ENCODE results near the gene ARHGAP6. TPM values are rescaled to one million over a fixed set of nuclear protein-coding genes. Genes with fewer than 3 reads are reported as not detected.

ARHGAP6 gene
- total RNA-seq, 2 experiments from 2014 or later, result not detected

DNA sequence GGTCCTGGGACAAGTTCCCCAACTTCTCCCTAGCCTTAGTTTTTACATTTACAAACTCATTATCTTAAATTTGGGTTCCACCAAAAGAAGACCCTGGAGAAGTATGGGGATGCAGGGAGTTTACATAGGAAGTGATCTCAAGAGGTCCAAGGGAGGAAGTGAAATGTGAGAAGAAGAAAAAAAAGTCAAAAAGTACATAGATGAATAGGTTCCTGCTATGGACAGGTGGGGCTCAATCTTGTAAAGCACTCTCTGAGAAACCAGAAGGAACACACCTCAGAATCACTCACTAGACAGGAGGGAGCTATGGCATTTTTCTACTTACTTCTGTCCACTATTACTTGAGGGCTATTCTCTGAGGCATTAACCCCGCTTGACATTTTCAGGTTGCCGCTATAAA is 56.6 kb downstream of the ARHGAP6 start:
- ChIA-PET CTCF (no interaction called here), POLR2A (no interaction called here)
- Mint-ChIP-seq H3K27ac (no peak overlapping the region), H3K4me3 (no peak overlapping the region), H3K9me3 (no peaks in the 10 kb centered on the region), H3K27me3 (peaks cover 1% of the 10 kb centered on the region), H3K36me3 (ENCODE audit: low read depth) (no peaks in the 10 kb centered on the region), H3K4me1 (ENCODE audit: low read depth) (no peaks in the 10 kb centered on the region)
- intact Hi-C loops (cut with micrococcal nuclease), result no loop called here
- DNase-seq, result no peak
- TF ChIP-seq, protein P1, sequence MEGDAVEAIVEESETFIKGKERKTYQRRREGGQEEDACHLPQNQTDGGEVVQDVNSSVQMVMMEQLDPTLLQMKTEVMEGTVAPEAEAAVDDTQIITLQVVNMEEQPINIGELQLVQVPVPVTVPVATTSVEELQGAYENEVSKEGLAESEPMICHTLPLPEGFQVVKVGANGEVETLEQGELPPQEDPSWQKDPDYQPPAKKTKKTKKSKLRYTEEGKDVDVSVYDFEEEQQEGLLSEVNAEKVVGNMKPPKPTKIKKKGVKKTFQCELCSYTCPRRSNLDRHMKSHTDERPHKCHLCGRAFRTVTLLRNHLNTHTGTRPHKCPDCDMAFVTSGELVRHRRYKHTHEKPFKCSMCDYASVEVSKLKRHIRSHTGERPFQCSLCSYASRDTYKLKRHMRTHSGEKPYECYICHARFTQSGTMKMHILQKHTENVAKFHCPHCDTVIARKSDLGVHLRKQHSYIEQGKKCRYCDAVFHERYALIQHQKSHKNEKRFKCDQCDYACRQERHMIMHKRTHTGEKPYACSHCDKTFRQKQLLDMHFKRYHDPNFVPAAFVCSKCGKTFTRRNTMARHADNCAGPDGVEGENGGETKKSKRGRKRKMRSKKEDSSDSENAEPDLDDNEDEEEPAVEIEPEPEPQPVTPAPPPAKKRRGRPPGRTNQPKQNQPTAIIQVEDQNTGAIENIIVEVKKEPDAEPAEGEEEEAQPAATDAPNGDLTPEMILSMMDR (IDR thresholded peaks at IDR 0.05), result no peak
- no peak for ATAC-seq

DNA sequence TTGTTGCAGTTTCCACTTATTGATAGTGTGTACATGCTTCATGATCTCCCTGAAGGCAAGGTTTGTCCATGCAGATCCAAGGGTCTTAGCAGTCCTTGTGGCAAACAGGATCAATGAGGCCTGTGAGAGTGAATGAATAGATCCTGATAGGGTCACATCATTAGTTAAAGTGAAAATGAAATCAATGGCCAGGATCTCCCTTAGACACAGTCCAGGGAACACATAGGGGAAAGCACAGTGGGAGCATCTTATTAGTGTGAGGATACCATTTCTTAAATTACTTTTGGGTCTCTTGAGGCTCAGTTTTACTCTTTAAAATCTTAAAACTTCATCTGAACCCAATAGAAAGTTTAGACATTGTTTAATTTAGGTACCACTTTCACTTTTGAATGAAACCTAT is 59.3 kb downstream of the ARHGAP6 start:
- H3K4me3 Mint-ChIP-seq, result no peak overlapping the region
- H3K36me3 Mint-ChIP-seq (ENCODE audit: low read depth), result no peaks in the 10 kb centered on the region
- H3K27ac Mint-ChIP-seq, result no peak overlapping the region
- no peaks in the 10 kb centered on the region for H3K9me3 Mint-ChIP-seq
- H3K4me1 Mint-ChIP-seq (ENCODE audit: low read depth), result no peaks in the 10 kb centered on the region
- ATAC-seq (no peak), DNase-seq (no peak)
- ChIA-PET POLR2A (no interaction called here), CTCF (interaction anchor here (1.1 kb wide), 1 partner anchor 71 kb away, joined by 3 read pairs; no protein-coding TSS in a partner anchor)
- peaks cover 1% of the 10 kb centered on the region for H3K27me3 Mint-ChIP-seq
- TF ChIP-seq, protein P1 (IDR thresholded peaks at IDR 0.05), result no peak
- intact Hi-C loops (cut with micrococcal nuclease), result no loop called here

DNA sequence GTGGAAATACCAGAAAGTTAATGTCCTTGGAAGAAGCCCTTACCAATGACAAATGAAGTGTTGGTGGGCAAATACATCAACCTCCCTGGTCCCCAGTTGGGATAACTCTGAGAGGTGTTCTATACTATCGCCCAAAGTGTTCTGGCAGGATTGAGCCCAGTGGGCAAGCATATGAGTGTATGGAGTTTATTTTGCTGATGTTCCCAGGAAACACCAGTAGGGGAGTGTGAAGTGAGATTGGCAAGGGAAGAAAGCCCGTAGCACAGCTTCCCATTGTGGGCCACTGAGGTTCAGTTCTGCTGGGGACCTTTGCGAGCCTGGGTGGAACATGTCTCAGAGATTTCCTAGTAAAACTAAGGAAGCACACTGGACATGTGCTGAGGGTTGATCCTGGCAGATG is 65.1 kb downstream of the ARHGAP6 start:
- intact Hi-C loops (cut with micrococcal nuclease), result no loop called here
- POLR2A ChIA-PET, result no interaction called here
- Mint-ChIP-seq H3K9me3 (no peaks in the 10 kb centered on the region), H3K27me3 (peaks cover 8% of the 10 kb centered on the region), H3K27ac (no peak overlapping the region), H3K4me1 (ENCODE audit: low read depth) (no peaks in the 10 kb centered on the region), H3K36me3 (ENCODE audit: low read depth) (no peaks in the 10 kb centered on the region), H3K4me3 (no peak overlapping the region)
- TF ChIP-seq, protein P1 (IDR thresholded peaks at IDR 0.05), result no peak
- CTCF ChIA-PET, result no interaction called here
- ATAC-seq (no peak), DNase-seq (no peak)

DNA sequence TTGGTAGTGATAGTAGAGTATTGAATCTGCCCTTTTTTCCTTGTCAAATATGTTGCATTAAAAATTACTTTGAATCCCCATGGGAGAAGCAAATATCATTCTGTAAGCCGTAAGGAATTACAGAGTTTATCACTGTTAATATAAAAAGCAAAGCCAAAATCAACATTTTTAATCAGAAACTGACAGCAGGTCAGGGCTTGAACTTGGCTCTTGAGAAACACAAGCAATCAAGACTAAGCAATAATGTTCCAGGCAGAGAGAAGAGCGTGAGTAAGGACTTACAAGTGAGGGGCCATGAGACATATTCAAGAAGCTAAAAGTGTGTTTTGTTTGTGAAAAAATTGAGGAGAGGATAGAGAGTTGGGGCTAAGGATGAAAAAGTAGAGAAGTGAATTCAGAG is 68.2 kb downstream of the ARHGAP6 start:
- TF ChIP-seq, protein P1 (IDR thresholded peaks at IDR 0.05), result no peak
- DNase-seq (no peak), ATAC-seq (no peak)
- H3K4me1 Mint-ChIP-seq (ENCODE audit: low read depth), result no peaks in the 10 kb centered on the region
- ChIA-PET CTCF (no interaction called here), POLR2A (no interaction called here)
- no peaks in the 10 kb centered on the region for H3K9me3 Mint-ChIP-seq
- no peaks in the 10 kb centered on the region for H3K36me3 Mint-ChIP-seq (ENCODE audit: low read depth)
- no peak overlapping the region for H3K27ac Mint-ChIP-seq
- intact Hi-C loops (cut with micrococcal nuclease), result no loop called here
- peaks cover 8% of the 10 kb centered on the region for H3K27me3 Mint-ChIP-seq
- no peak overlapping the region for H3K4me3 Mint-ChIP-seq

DNA sequence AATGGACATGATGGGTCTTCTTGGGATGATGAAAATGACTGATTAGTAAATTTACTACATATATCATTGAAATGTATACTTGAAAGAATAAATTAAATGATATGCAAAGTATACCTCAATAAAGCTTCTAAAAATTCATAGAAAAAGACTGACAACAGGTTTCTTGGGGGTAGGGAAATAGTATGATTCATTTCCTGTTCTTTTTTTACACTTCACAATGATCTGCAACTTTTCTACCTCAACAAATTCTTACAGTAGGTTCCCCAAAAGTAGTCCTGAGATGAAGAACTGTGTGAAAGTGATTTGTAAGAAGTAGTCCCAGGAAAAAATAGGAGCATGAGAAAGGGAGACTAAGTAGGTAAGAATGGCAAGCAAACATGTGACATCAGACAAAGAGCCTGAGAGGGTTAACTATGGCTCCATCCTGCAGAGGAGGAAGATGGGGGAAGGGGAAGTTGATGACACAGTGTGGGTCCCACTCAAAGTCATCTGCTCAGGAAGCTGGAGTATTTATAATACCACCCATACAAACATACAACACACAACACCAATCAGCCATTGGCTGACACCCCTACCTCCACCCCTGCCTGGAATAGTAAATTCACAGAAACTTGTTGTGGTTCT is 73.9 kb downstream of the ARHGAP6 start:
- intact Hi-C loops (cut with micrococcal nuclease), result no loop called here
- Mint-ChIP-seq H3K27ac (peak overlapping the region; percentile 96), H3K4me3 (peak overlapping the region; percentile 32), H3K36me3 (ENCODE audit: low read depth) (no peaks in the 10 kb centered on the region), H3K9me3 (no peaks in the 10 kb centered on the region), H3K4me1 (ENCODE audit: low read depth) (peaks cover 13% of the 10 kb centered on the region), H3K27me3 (peaks cover 1% of the 10 kb centered on the region)
- TF ChIP-seq, protein P1 (IDR thresholded peaks at IDR 0.05), result no peak
- DNase-seq (peak; percentile 15), ATAC-seq (peak; percentile 84)
- POLR2A ChIA-PET, result interaction anchor here (0.5 kb wide), 1 partner anchor 75 kb away, joined by 3 read pairs; no protein-coding TSS in a partner anchor
- CTCF ChIA-PET, result no interaction called here

Measured in activated CD8-positive, alpha-beta T cell treated with anti-CD3 and anti-CD28 coated beads for 36 hours (primary cell).